SHP77 treated with DMSO at 0.1 percent for 48 hours (cell line): ENCODE measurements around the gene KIAA1217.

ENCODE experiments used
- DNase-seq: peaks from one replicate; lab custom pipeline; 2025; lab: John Stamatoyannopoulos, UW

KIAA1217 gene

GRCh38 chr10:24374134-24374915 is 165.4 kb downstream of the KIAA1217 start:
- no peak for DNase-seq

- no peak for DNase-seq
Observed at GRCh38 chr10:24375510-24375909, 166.6 kb downstream of the KIAA1217 start.

DNA sequence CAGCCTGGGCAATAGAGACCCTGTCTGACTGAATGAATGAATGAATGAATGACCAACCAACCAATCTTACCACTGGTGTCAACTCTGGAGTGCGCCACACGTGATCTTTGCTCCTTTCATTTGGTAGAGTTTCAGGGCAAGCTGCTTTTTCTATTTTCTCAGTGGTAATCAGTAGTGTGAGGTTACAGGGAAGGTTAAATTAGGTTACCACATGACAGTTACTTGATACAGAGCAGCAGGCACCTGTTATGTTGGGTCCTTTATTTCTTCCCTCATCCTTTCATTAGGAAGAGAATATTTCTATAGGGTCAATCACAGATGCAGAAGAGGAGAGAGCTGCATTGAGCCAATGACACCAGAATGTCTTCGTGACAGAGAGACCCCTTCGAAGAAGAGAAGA is 167.8 kb downstream of the KIAA1217 start:
- no peak for DNase-seq

DNA sequence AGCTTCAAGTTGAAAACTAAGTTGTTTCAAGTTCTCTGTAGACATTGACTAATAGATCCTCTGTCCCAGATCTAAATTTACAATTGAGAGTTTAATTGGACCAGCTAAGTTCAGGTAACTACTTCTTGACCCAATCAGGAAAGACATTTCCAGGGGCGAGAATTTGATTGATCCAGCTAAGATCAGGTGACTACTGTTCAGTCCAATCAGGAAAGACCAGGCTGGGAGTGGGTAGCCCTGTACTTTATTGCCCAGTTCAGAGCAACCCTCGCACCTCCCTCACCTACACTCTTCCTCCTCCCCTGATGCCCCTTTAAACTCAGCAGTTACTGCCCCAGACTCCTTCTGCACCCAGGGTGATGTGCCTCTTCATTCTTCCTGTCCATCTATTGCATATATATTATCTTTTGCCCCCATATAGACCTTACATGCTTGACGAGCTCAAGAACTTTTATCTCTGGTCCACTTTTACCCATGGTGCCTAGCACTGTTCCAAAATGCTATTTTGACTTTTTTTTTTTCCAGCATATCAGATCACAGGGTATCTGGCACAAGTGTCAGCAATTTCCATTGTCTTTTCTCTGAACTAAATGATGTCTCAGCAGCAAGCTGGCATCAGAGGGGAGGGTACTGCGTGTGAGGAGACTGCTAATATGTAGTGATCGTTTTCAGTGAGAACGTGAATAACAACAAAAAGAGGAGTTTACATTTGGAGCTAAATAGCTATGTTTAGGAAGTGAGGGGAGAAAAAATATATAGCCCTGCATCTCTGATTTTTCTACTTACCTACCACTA is 169.4 kb downstream of the KIAA1217 start:
- no peak for DNase-seq

DNA sequence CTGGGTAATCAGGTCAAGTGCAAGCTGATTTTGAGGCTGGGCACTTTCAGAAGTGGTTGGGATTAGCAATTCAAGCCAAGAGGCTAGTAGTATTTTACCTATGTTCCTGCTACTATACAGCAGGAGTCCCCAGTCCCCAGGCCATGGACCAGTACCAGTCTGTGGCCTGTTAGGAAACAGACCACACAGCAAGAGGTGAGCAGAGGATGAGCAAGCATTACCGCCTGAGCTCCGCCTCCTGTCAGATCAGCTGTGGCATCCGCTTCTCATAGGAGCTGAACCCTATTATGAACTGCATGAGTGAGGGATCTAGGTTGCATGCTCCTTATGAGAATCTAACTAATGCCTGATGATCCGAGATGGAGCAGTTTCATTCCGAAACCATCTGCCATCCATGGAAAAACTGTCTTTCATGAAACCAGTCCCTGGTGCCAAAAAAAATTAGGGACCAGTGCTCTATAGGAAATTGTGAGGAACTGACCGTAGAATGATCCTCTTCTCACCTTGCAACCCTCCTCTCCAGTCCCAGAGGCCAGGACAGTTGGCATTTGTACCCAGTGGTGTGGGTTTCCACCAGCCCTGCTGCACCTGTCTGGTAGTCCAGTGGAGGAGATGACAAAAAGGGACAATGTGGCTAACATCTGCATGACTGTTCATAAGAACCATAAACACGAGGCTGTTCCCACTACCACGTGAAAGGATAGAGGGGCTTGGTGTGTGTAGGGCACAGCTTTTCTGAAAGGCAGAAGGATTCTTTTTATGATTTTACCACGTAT is 172.5 kb downstream of the KIAA1217 start:
- DNase-seq: no peak

DNA sequence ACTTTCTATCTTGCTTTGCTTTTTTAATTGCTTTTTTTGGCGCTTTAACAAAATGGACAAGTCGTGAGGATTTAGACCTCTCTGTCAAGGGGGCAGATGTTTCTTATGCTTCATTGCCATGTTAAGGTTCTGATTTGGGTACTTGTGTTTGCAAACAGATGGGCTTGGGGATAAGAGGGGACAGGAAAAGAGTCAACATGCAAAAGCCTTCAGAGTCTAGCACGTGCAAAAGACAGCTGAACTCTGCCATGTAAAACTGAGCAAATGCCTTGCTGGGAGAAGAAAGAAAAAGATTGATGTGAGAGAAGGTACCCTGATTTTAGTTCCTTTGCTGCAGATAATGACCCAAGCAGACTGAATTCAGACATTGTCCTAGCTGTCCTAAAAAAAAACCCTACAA is 173.1 kb downstream of the KIAA1217 start:
- DNase-seq: no peak

DNA sequence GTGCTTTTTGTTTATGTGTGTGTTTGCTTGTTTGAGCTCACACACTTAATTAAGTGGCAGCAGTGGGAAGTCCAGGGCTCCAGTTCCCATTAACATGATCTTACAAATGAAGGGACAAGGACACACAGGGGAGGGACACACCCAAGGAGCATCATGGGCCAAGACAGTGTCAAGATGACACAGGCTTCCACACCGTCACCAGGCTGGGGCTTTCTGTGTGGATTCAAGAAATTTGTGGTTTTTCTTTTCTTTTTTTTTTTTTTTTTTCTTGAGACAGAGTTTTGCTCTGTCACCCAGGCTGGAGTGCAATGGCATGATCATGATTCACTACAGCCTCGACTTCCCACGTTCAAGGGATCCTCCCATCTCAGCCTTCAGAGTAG is 173.6 kb downstream of the KIAA1217 start:
- no peak for DNase-seq

DNA sequence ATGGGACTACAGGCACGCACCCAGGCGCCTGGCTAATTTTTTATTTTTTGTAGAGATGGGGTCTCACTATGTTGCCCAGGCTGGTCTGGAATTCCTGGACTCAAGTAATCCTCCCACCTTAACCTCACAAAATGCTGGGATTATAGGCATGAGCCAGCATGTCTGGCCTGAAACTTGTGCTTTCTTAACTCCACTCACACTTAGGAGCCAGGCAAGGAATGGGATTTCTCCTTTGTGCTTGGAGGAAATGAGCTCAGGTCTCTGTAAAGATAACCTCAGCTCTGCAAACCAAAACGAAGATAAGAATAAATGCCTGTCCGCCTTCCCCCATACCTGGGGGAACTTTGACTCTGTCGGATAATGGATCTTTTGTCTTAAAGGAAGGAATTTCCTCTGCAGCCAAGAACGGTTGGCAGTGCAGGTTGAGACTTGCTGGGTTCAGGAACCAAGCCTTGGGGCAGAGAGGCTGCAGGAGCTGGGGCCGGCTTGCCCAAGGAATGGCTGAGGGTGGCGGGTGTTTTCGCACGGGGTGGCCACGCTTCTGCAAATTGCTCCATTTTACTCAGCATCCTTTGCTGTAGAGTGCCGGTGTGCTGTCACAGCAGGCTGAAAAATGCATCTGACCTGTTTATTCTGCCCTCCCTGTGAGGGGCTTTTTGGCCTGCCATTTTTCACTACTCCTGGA is 174.2 kb downstream of the KIAA1217 start:
- no peak for DNase-seq

- DNase-seq: peak; percentile 50
Observed at GRCh38 chr10:24383681-24384106, 174.8 kb downstream of the KIAA1217 start.

DNA sequence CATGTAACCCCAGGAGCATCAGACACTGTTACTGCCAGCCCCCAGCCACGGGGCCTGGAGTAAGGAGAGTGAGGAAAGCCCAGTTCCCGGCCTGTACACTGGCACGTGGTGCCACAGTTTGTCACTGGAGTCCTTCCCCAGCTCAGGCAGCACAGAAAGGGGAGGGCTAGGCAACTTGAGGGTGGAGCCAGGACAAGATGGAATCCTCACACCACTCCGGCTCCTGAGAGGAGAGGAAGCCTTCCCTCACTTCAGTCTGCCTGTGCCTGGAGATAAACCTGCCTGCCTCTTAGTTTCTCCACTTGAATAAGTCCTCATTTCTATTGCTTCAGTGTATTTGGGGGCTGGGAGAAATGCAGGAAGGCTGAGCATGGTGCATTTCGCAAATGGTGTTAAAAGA is 176.0 kb downstream of the KIAA1217 start:
- DNase-seq: no peak

- DNase-seq: no peak
Observed at GRCh38 chr10:24385776-24386175, 176.8 kb downstream of the KIAA1217 start.

GRCh38 chr10:24390146-24390700 is 181.3 kb downstream of the KIAA1217 start:
- no peak for DNase-seq

GRCh38 chr10:24390746-24391145 is 181.8 kb downstream of the KIAA1217 start:
- DNase-seq: no peak

DNA sequence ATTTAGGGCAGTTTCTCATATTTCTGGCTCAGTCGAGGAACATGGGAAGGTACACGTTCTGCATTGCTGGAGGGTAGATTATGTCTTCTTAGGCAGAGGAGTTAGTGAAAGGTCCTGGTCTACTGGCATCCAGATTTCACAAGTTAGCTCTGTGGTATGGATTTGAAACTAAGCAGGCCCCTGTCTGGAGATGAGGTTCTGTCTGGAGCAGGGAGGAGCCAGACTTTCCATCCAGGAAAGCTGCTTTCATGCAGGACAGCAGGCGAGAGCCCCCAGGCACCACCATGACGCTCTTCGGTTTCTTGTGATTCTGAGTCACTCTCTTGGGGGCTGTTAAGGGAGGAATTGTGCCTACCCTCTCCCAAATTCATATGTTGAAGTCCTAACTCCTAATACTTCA is 184.3 kb downstream of the KIAA1217 start:
- no peak for DNase-seq

- DNase-seq: no peak
Observed at GRCh38 chr10:24394461-24395190, 185.7 kb downstream of the KIAA1217 start.

DNA sequence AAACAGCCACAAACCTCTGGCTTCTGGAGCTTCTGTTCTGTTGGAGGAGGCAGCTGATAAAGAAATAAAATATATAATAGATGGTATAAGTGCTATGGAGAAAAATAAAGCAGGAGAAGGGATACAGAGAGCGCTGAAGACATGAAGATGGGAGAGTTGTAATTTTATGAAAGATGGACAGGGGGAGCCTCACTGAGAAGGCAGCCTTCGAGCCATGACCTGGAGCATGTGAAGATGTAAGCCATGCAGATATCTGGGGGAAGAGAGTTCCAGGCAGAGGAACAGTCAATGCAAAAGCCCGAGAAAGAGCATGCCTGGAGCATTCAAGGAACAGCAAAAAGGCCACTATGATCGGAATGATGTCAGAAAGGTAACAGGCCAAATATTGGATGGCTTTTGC is 187.5 kb downstream of the KIAA1217 start:
- no peak for DNase-seq

DNA sequence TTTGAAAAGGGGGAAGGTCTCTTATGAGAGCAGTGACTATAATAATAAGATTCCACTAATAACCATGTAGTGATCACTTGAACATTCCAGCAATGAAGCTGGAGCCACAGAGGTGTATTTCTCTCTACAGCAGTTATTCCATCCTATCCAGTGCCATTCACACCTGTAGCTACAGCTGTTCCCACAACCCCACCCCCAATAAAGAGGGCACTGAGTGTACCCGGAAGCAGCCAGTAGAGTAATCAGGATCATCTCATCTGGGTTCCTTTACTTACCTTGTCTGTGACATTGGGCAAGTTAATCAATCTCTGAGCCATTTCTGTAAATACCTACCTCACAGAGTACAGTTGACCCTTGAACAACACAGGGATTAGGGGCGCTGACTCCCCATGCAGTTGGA is 188.7 kb downstream of the KIAA1217 start:
- no peak for DNase-seq

- DNase-seq: no peak
Observed at GRCh38 chr10:24404567-24404966, 195.6 kb downstream of the KIAA1217 start.

GRCh38 chr10:24405635-24406034 is 196.7 kb downstream of the KIAA1217 start:
- DNase-seq: no peak

DNA sequence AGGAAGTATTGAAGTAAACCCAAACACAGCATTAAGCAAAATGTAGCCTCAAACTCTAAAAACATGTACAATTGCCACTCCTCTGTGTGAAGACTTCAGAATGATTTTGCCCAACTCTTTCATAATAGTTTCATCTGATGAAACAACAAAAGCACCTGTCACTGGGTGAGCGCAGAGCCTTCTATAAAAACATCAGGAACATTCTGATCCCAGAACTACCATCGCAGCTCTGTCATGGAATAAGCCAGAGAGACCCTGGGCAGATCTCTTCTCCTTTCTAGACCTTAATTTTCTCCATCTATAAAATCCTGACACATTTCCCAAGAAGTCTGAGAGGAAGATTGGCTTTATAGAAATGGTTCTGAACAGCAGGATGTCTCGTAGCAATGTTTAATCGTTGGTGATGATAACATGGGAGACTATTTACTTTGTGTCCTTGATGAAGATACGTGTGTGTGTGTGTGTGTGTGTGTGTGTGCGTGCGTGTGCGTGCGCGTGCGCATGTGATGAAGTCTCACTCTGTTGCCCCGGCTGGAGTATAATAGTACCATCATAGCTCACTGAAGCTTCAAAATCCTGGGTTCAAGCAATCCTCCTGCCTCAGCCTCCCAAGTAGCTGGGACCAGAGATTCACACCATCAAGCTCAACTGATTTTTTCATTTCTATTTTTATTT is 198.0 kb downstream of the KIAA1217 start:
- no peak for DNase-seq
